GM23248 (cell line): Measurements from ENCODE around the gene UGDH. TPM values are rescaled to one million over a fixed set of nuclear protein-coding genes. Genes with fewer than 3 reads are reported as not detected.

Experiments
- DNase-seq: peaks from one replicate; pipeline ENCODE4 v3.0.0-alpha.2; 2015
- H2AFZ ChIP-seq: fragments of 200-600 bp; sonication (generic); 2 replicates; pipeline ENCODE4 v1.6.1; 2016; ENCODE audit warnings: antibody characterized with exemption
- H3F3A ChIP-seq: fragments of 200-600 bp; sonication (generic); 2 replicates; pipeline ENCODE4 v1.6.1; 2016; ENCODE audit warnings: mild to moderate bottlenecking, antibody characterized with exemption, mixed run types; ENCODE audit not compliant: insufficient read depth
- H3K27ac ChIP-seq: fragments of 200-600 bp; sonication (generic); 2 replicates; pipeline ENCODE4 v1.5.1; 2016; ENCODE audit warnings: mild to moderate bottlenecking
- H3K27me3 ChIP-seq: fragments of 200-600 bp; sonication (generic); replicated peaks from 2 replicates; pipeline ENCODE4 v1.6.1; 2016; ENCODE audit warnings: mild to moderate bottlenecking; ENCODE audit not compliant: insufficient read depth
- H3K36me3 ChIP-seq: fragments of 200-600 bp; sonication (generic); 2 replicates; pipeline ENCODE4 v1.6.1; 2016; ENCODE audit warnings: low read depth, mild to moderate bottlenecking
- H3K4me1 ChIP-seq: fragments of 200-600 bp; sonication (generic); 2 replicates; pipeline ENCODE4 v1.6.1; 2016; ENCODE audit warnings: mild to moderate bottlenecking; ENCODE audit not compliant: insufficient read depth
- H3K4me2 ChIP-seq: fragments of 200-600 bp; sonication (generic); one replicate; pipeline ENCODE4 v1.6.1; 2016; ENCODE audit warnings: mild to moderate bottlenecking; ENCODE audit not compliant: unreplicated experiment
- H3K4me3 ChIP-seq: fragments of 200-600 bp; sonication (generic); 2 replicates; pipeline ENCODE4 v1.5.1; 2016; ENCODE audit warnings: mild to moderate bottlenecking
- H3K79me2 ChIP-seq: fragments of 200-600 bp; sonication (generic); 2 replicates; pipeline ENCODE4 v1.6.1; 2016; ENCODE audit warnings: mild to moderate bottlenecking; ENCODE audit not compliant: insufficient read depth
- H3K9ac ChIP-seq: fragments of 200-600 bp; sonication (generic); 2 replicates; pipeline ENCODE4 v1.6.1; 2016; ENCODE audit warnings: mild to moderate bottlenecking
- H3K9me2 ChIP-seq: fragments of 200-600 bp; sonication (generic); 2 replicates; pipeline ENCODE4 v1.6.1; 2016; ENCODE audit warnings: mixed run types, mild to moderate bottlenecking, moderate library complexity; ENCODE audit not compliant: insufficient read depth
- H3K9me3 ChIP-seq: fragments of 200-600 bp; sonication (generic); one replicate; pipeline ENCODE4 v1.6.1; 2017; ENCODE audit warnings: low read depth
- H4K20me1 ChIP-seq: fragments of 200-600 bp; sonication (generic); 2 replicates; pipeline ENCODE4 v1.6.0; 2016; ENCODE audit not compliant: insufficient read depth
- EZH2 ChIP-seq: fragments of 200-600 bp; sonication (generic); IDR thresholded peaks from 2 replicates; pipeline ENCODE4 v1.6.1; 2018; ENCODE audit warnings: antibody characterized with exemption, mild to moderate bottlenecking; ENCODE audit not compliant: insufficient read depth, poor library complexity, severe bottlenecking
- EZH2phosphoT487 ChIP-seq: fragments of 200-600 bp; sonication (generic); IDR thresholded peaks from 2 replicates; pipeline ENCODE4 v1.6.1; 2018; ENCODE audit warnings: antibody characterized with exemption, moderate library complexity, mild to moderate bottlenecking, low read depth; ENCODE audit not compliant: insufficient read depth
- WGBS, 2 experiments: methylation state at CpG; one replicate each; pipeline ENCODE4 v1.1.6; 2015 to 2017; ENCODE audit warnings: low lambda C conversion rate in 2 of 2, low coverage in 1 of 2; ENCODE audit errors: missing lambda C conversion rate in 2 of 2; 5-methylcytosine and 5-hydroxymethylcytosine counted together
- in situ Hi-C: fragments of 300-500 bp; cut with MboI; formaldehyde crosslinking; loops from 2 replicates; pipeline ENCODE4 v1.15.0; 2020
- polyA plus RNA-seq: library from polyadenylated mRNA; unstranded; fragments of >200 nt; fragmentation: Nextera tagmentation; extraction: Ambion mirVana; gene quantifications from 2 replicates; pipeline ENCODE4 v1.2.1, GENCODE V29; 2016
- total RNA-seq: library from RNA; depleted of rRNA; stranded (reverse); fragments of >200 nt; shearing (Covaris generic); gene quantifications from 2 replicates; pipeline ENCODE4 v1.2.3, GENCODE V29; 2014

Gene UGDH
- total and polyA plus RNA-seq, 2 experiments from 2014 or later: 140 to 263 TPM

DNA sequence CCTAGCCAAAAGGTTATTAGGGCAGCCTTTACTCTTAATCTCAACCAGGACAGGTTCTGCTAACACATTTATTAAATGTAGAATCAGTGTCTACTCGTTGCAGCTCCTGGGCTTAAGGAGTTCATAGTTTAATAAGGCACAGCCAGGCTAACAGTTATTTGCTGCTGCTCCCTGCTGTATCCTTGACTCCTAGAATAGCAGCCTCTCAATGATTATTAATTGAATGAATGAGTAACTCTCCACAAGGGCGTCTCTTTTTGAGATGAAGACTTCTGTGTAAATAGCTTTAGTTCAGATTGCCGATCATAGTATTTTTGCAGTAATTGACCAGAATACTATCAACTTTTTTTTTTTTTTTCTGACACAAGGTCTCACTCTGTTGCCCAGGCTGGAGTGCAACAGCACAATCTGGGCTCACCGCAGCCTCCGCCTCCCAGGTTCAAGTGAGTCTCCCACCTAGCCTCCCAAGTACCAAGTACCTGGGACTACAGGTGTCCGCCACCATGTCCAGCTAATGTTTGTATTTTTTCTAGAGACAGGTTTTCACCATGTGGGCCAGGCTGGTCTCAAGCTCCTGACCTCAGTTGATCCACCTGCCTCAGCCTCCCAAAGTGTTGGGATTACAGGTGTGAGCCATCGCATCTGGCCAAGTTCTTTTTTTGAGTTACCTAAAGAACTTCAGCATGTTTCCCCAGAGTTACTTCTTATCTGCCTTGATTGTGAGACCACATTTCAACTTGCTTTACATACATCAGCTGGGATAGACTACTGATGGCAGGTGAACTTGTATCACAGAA, 2.9 kb downstream of the UGDH start:
- peak; percentile 45 for DNase-seq
- Histone ChIP-seq H3K4me1 (peaks cover 49% of the 10 kb centered on the region), H3K9me2 (no peaks in the 10 kb centered on the region), H3K4me3 (peak overlapping the region; percentile 99), H3K27ac (peak overlapping the region; percentile 26; the same call in 1 of the 2 replicates), H3F3A (peaks cover 40% of the 10 kb centered on the region), H3K9me3 (no peaks in the 10 kb centered on the region), H3K27me3 (no peaks in the 10 kb centered on the region), H2AFZ (no peak overlapping the region), H3K9ac (no peak overlapping the region), H3K36me3 (0 out of 2 replicates have a peak, but pooled peaks cover 9% of the 10 kb centered on the region), H4K20me1 (no peaks in the 10 kb centered on the region), H3K4me2 (peak overlapping the region; percentile 100), H3K79me2 (peaks cover 86% of the 10 kb centered on the region)
- in situ Hi-C loops: no loop called here
- WGBS, 2 experiments: 81 to 85% methylated on average over 7 of the region's 7 CpGs
- TF ChIP-seq EZH2 (no peak), EZH2phosphoT487 (no peak)

GRCh38 chr4:39522068-39522467, 5.2 kb downstream of the UGDH start:
- no peak for DNase-seq
- H3K79me2 ChIP-seq: peaks cover 100% of the 10 kb centered on the region
- peaks cover 34% of the 10 kb centered on the region for H3F3A ChIP-seq
- peaks cover 40% of the 10 kb centered on the region for H3K4me1 ChIP-seq
- peak overlapping the region; percentile 68 for H3K9ac ChIP-seq
- in situ Hi-C loops: no loop called here
- H3K4me2 ChIP-seq: peak overlapping the region; percentile 95
- peak overlapping the region; percentile 75 for H3K27ac ChIP-seq
- H3K4me3 ChIP-seq: peak overlapping the region; percentile 59
- 28 to 42% methylated on average over 2 of the region's 2 CpGs for WGBS, 2 experiments
- H3K9me3 ChIP-seq: no peaks in the 10 kb centered on the region
- no peaks in the 10 kb centered on the region for H3K27me3 ChIP-seq
- peaks cover 28% of the 10 kb centered on the region for H3K36me3 ChIP-seq
- H3K9me2 ChIP-seq: no peaks in the 10 kb centered on the region
- no peak overlapping the region for H2AFZ ChIP-seq
- TF ChIP-seq EZH2phosphoT487 (no peak), EZH2 (no peak)
- no peaks in the 10 kb centered on the region for H4K20me1 ChIP-seq

DNA sequence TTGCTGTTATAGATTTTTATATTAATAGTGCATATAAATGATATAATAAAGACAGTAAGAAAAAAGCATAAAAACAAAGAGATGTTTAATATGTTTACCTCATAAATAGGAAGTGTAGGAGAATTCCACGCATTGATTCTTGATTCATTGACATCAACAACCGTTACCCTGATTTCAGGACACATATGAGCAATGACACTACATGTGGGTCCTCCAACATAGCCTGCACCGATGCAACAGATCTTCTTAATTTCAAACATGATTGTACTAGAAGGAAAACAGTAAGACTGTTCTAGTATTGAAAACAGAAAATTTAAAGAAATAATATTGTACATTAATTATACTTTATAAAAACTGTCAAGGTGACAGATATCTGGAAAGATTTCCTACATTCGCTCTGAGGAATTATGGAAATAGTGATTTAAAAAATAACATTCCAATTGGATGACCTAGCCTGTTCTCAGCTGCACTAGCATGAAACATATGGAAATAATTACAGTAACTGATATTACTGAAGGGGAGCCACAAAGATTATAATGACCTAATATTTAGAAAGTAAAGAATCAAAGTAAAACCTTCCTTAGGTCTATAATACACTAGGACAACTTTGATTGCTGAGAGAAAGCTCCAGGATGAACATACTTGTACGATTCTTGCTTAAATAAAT, 5.9 kb downstream of the UGDH start:
- Histone ChIP-seq H2AFZ (no peak overlapping the region), H3K4me3 (peak overlapping the region; percentile 59), H3K4me1 (peaks cover 40% of the 10 kb centered on the region), H3K9me2 (no peaks in the 10 kb centered on the region), H3K27me3 (no peaks in the 10 kb centered on the region), H3K4me2 (peak overlapping the region; percentile 95), H3K9ac (peak overlapping the region; percentile 68), H3F3A (peaks cover 31% of the 10 kb centered on the region), H4K20me1 (no peaks in the 10 kb centered on the region), H3K36me3 (peaks cover 31% of the 10 kb centered on the region), H3K9me3 (no peaks in the 10 kb centered on the region), H3K27ac (peak overlapping the region; percentile 75), H3K79me2 (peaks cover 100% of the 10 kb centered on the region)
- no peak for TF ChIP-seq EZH2
- TF ChIP-seq EZH2phosphoT487: no peak
- in situ Hi-C loops: no loop called here
- 5 to 8% methylated on average over 5 of the region's 5 CpGs for WGBS, 2 experiments
- DNase-seq: peak; percentile 88

DNA sequence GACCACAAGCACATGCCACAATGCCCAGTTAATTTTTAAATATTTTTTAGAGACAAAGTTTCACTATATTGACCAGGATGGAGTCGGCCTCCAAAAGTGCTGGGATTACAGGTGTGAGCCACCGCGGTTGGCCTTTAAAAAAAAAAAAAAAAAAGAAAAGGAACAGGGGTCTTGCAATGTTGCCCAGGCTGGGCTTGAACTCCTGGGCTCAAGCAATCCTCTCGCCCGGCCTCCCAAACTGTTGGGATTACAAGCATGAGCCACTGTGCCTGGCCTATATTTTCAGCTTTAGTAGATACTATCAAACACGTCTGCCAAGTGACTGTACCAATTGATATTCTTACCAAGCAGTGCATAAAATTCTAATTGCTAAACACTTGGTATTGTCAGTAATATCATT, 8.8 kb downstream of the UGDH start:
- Histone ChIP-seq H3K27ac (no peak overlapping the region), H3K9me3 (no peaks in the 10 kb centered on the region), H4K20me1 (no peaks in the 10 kb centered on the region), H3K9ac (no peak overlapping the region), H3K4me2 (no peak overlapping the region), H3K9me2 (no peaks in the 10 kb centered on the region), H3K4me1 (peaks cover 33% of the 10 kb centered on the region), H3F3A (peaks cover 30% of the 10 kb centered on the region), H2AFZ (no peak overlapping the region), H3K79me2 (peaks cover 100% of the 10 kb centered on the region), H3K4me3 (no peak overlapping the region), H3K27me3 (no peaks in the 10 kb centered on the region), H3K36me3 (peaks cover 50% of the 10 kb centered on the region)
- in situ Hi-C loops: no loop called here
- no peak for DNase-seq
- TF ChIP-seq EZH2 (no peak), EZH2phosphoT487 (no peak)
- WGBS, 2 experiments: 96 to 97% methylated on average over 6 of the region's 6 CpGs
